Stomach (tissue), 9 donors: Measurements from ENCODE around the gene LLCFC1. TPM values are rescaled to one million over a fixed set of nuclear protein-coding genes. Genes with fewer than 3 reads are reported as not detected.

Experiments
- DNase-seq, 2 donors: peaks; one replicate each; pipeline versions ENCODE4 v3.0.0 to v3.0.0-alpha.2; 2013 to 2019
- H3K27ac ChIP-seq, 5 donors: fragments of 200-600 bp in 4 of 5; sonication (generic) in 4 of 5; one replicate each; pipeline ENCODE4 v1.5.1; 2013 to 2019; ENCODE audit warnings: mild to moderate bottlenecking in 1 of 5, moderate library complexity in 1 of 5
- H3K27me3 ChIP-seq, 3 donors: fragments of 200-600 bp; sonication (generic); one replicate each; pipeline ENCODE4 v1.5.1; 2017 to 2019; ENCODE audit warnings: mixed run types in 1 of 3
- H3K36me3 ChIP-seq, 4 donors: fragments of 200-600 bp; sonication (generic); 1 replicate in 3 of 4; 2 replicates in 1 of 4; pipeline ENCODE4 v1.5.1; 2016 to 2019
- H3K4me1 ChIP-seq, 4 donors: fragments of 200-600 bp; sonication (generic); one replicate each; pipeline ENCODE4 v1.5.1; 2016 to 2019
- H3K4me3 ChIP-seq, 4 donors: fragments of 200-600 bp; sonication (generic) in 3 of 4; one replicate each; pipeline ENCODE4 v1.5.1; 2016 to 2019; ENCODE audit warnings: mild to moderate bottlenecking in 1 of 4
- H3K9me3 ChIP-seq, 4 donors: fragments of 200-600 bp; sonication (generic); one replicate each; pipeline ENCODE4 v1.5.1; 2016 to 2019
- EP300 ChIP-seq: sonication (generic); formaldehyde crosslinking; IDR thresholded peaks from one replicate; pipeline ENCODE4 v1.6.1; 2017; ENCODE audit warnings: antibody characterized with exemption
- POLR2A ChIP-seq, 4 donors: fragments of 450-650 bp; IDR thresholded peaks; one replicate each; pipeline ENCODE4 v1.6.1; 2016; ENCODE audit warnings: antibody characterized with exemption in 4 of 4, control low read depth in 2 of 4, mild to moderate bottlenecking in 1 of 4, moderate library complexity in 1 of 4
- POLR2AphosphoS5 ChIP-seq, 3 donors: sonication (generic); formaldehyde crosslinking; IDR thresholded peaks; one replicate each; pipeline ENCODE4 v1.6.1; 2016; ENCODE audit warnings: antibody characterized with exemption in 3 of 3
- WGBS, 5 donors: extraction: QIAGEN DNeasy Blood & Tissue Kit in 3 of 5; methylation state at CpG; one replicate each; pipeline versions ENCODE4 v1.1.5 to v1.1.7; 2013 to 2018; 5-methylcytosine and 5-hydroxymethylcytosine counted together
- intact Hi-C: fragments of 100-400 bp; cut with DNase I; formaldehyde crosslinking; loops from one replicate; pipeline ENCODE4 v1.15.1; 2023; ENCODE audit warnings: low total_unique reads
- polyA plus RNA-seq, 3 donors: library from polyadenylated mRNA; stranded (reverse); fragments of 200-250 nt; gene quantifications; one replicate each; pipeline ENCODE4 v1.2.3, GENCODE V29; 2013
- total RNA-seq, 5 donors: library from RNA; depleted of rRNA; stranded (reverse); fragments of >200 nt; gene quantifications; one replicate each; pipeline versions ENCODE4 v1.1.0 to v1.2.3, GENCODE V29; 2014 to 2016
- TF ChIP-seq, protein P1 (sequence below), 7 experiments: fragments of 450-650 bp in 4 of 7; fragments of 200-600 bp in 3 of 7; sonication (generic) in 3 of 7; IDR thresholded peaks; one replicate each; pipeline ENCODE4 v1.5.1; 2016 to 2019; ENCODE audit warnings: antibody characterized with exemption in 7 of 7, control low read depth in 2 of 7, mild to moderate bottlenecking in 1 of 7
- donor health status: healthy with polysubstance abuse.
- donor health status: Bipolar disorder and iron deficiency.
- donor health status: healthy.

The LLCFC1 gene
- total and polyA plus RNA-seq, 8 donors, result 0.18 TPM; not detected in 7

DNA sequence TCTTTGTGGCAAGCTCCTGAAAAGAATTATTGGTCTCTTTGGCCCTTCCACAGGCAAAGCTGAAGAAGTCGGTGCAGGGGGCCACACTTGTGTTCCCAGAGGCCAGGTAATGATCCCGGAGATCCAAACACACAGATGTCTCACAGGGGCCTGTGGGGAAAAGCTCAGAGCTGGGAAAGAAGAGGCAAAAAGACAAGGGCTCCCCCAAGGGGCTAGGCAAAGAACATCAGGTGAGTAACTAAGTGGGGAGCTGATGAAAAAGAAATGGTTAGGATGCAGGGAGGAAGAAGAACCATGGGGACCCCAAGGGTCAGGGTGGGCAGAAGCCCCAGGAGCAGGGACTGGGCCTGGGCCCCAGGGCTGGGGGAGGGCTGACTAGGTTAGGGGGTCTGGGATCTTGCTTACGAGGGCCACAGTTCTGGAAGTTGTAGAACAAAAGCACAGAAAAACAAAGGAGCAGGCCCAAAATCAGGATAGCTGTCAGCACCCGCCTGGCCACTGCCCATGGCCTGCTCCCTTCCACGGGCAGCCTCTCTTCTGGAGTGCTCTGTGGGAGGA lies 21.8 kb downstream of the LLCFC1 start:
- Histone ChIP-seq H3K9me3 (peaks cover 0 to under 1% (median 0%) of the 10 kb centered on the region in 4 donors), H3K36me3 (no peaks in the 10 kb centered on the region), H3K4me3 (no peak overlapping the region), H3K27ac (no peak overlapping the region), H3K4me1 (peaks cover 0 to 8% (median 3%) of the 10 kb centered on the region in 4 donors), H3K27me3 (peaks cover 0 to 5% (median 4%) of the 10 kb centered on the region in 3 donors)
- TF ChIP-seq, protein P1, sequence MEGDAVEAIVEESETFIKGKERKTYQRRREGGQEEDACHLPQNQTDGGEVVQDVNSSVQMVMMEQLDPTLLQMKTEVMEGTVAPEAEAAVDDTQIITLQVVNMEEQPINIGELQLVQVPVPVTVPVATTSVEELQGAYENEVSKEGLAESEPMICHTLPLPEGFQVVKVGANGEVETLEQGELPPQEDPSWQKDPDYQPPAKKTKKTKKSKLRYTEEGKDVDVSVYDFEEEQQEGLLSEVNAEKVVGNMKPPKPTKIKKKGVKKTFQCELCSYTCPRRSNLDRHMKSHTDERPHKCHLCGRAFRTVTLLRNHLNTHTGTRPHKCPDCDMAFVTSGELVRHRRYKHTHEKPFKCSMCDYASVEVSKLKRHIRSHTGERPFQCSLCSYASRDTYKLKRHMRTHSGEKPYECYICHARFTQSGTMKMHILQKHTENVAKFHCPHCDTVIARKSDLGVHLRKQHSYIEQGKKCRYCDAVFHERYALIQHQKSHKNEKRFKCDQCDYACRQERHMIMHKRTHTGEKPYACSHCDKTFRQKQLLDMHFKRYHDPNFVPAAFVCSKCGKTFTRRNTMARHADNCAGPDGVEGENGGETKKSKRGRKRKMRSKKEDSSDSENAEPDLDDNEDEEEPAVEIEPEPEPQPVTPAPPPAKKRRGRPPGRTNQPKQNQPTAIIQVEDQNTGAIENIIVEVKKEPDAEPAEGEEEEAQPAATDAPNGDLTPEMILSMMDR (IDR thresholded peaks at IDR 0.05), result peak in 3 of 7 experiments; percentile 10 to 19 (median 14)
- no peak for TF ChIP-seq EP300
- 80 to 86% (median 85%) methylated on average over 5 of the region's 5 CpGs for WGBS, 5 donors
- no peak for DNase-seq
- intact Hi-C loops, result no loop called here

DNA sequence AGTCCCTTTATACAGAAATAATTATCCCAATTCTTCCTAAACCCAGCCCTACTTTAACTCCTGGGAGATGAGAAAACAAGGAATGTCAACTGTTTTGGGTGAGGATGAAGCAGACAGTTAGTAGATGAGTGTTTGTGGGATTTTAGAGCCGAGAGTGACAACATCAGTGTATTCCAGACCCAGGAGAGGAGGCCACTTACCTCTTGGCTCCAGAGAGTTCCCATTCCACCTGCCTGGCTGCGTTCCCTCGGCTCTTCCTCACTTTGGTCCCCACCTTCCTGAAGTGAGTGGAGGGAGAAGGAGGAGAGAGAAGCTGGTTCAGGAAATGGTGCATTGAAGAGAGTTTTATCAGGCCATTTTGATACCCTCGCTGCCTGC lies 22.3 kb downstream of the LLCFC1 start:
- Histone ChIP-seq H3K9me3 (no peaks in the 10 kb centered on the region), H3K4me1 (peaks cover 0 to 8% (median 3%) of the 10 kb centered on the region in 4 donors), H3K36me3 (no peaks in the 10 kb centered on the region), H3K4me3 (no peak overlapping the region), H3K27me3 (peaks cover 0 to 5% (median 4%) of the 10 kb centered on the region in 3 donors), H3K27ac (no peak overlapping the region)
- DNase-seq, result no peak
- WGBS, 5 donors, result 80 to 89% (median 85%) methylated on average over 4 of the region's 4 CpGs
- intact Hi-C loops, result no loop called here
- TF ChIP-seq POLR2AphosphoS5 (IDR thresholded peaks at IDR 0.05) (no peak), EP300 (no peak), POLR2A (IDR thresholded peaks at IDR 0.05) (no peak)
- TF ChIP-seq, protein P1 (IDR thresholded peaks at IDR 0.05), result no peak

DNA sequence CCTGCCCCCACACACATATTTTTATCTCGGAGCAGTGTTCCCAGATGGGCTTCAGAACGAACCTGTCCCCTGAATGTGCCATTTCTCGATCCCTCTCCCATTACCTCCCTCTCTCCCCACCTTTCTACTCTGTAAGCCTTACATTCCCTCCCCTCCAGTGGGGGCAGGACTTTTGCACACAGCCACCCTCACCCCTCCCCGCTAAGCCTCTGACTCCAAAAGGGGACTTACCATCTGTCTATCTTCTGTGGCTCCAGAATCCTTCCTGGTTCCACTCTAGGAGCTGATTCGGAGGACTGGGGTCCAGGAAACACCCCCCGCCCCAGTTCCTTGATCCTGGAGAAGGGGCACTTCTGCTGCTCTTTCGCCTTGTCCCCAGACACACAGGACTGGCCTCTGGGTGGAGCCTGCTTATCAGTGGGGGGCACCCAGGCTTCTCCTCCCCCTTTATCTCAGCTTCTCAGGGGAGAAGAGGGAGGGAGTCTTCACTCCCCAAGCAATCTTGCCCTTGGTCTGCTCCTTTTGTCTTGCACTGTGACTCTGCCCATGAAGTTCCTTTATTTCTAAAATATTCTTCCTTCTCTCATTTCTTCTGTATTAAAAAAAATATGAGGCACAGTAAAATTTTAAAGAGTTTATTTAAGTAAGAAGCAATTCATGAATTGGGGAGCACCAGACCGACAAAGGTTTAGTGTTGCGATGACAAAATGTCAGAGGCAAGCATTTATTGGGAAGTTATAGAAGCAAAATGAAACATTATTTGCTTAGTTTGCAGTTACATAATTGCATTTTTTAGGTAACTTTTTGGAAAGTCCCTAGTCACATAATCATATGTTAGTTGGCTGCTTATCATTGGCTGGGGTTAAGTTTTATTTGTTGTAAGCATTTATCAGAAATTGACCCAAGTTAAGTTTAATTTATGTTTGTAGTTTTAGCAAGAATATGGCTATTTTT lies 23.0 kb downstream of the LLCFC1 start, which contains the start of gene KEL:
KEL (minus strand) TSS at position 391 of the 954 bp plus-strand sequence; CDS start at position 234, 157 bp downstream.
- Histone ChIP-seq H3K4me1 (peaks cover 0 to 6% (median 3%) of the 10 kb centered on the region in 4 donors), H3K36me3 (no peaks in the 10 kb centered on the region), H3K9me3 (no peaks in the 10 kb centered on the region), H3K27ac (no peak within 1 kb of the TSS), H3K4me3 (no peak within 1 kb of the TSS), H3K27me3 (peaks cover 0 to 9% (median 4%) of the 10 kb centered on the region in 3 donors)
- intact Hi-C loops, result no loop called here
- DNase-seq, result no peak
- 56 to 69% (median 61%) methylated on average over 9 of the region's 9 CpGs for WGBS, 5 donors
- TF ChIP-seq POLR2AphosphoS5 (IDR thresholded peaks at IDR 0.05), result no peak

DNA sequence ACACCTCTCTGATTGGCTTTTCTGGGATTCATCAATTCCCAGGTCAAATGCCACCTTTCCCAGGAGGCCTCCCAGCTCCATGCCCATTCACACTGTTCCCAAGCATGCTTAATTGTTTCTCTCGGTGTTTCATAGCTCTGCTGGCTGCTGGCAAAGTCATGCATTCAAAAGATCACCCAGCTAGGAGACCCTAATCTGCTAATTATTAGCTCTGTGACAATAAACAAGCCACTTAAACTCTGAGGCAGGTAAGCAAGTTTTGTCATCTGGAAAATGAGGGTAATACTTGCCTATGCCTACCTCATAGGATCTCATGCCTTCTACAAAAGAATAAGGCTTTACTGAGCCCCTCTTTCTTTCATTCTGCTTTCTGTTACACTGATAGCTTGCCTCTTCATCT lies 23.7 kb downstream of the LLCFC1 start:
- peaks cover 0 to 10% (median 4%) of the 10 kb centered on the region in 3 donors for H3K27me3 ChIP-seq
- DNase-seq, result no peak
- H3K36me3 ChIP-seq, result no peaks in the 10 kb centered on the region
- H3K9me3 ChIP-seq, result no peaks in the 10 kb centered on the region
- 13 to 32% (median 19%) methylated on average over 1 of the region's 1 CpG for WGBS, 5 donors
- no peak for TF ChIP-seq EP300
- TF ChIP-seq POLR2AphosphoS5 (IDR thresholded peaks at IDR 0.05), result no peak
- TF ChIP-seq, protein P1 (IDR thresholded peaks at IDR 0.05), result no peak
- no peak for TF ChIP-seq POLR2A (IDR thresholded peaks at IDR 0.05)
- H3K27ac ChIP-seq, result no peak overlapping the region
- H3K4me1 ChIP-seq, result no peaks in the 10 kb centered on the region
- intact Hi-C loops, result no loop called here
- no peak overlapping the region for H3K4me3 ChIP-seq
